ENCODE results near the gene ZNF182. TPM values are rescaled to one million over a fixed set of nuclear protein-coding genes. Genes with fewer than 3 reads are reported as not detected.
"Not testable (repeated sequence)": the region's sequence is repeated elsewhere in the genome, so short reads cannot be mapped to it uniquely, and the experiment has no call there.

The ZNF182 gene
- 2.8 TPM for total RNA-seq
- long read RNA-seq, partial matches to known transcripts: 1 of 3 reads
- long read RNA-seq, other reads (novel, unspliced or antisense): 2 of 3 reads

GRCh38 chrX:48003758-48004457 lies at the start of gene ZNF182:
Gene ZNF182, minus strand, starts transcription at chrX:48003989. Its CDS starts 1,380 bp downstream, at chrX:48002609.
- peak; percentile 95 for DNase-seq (ENCODE audit: low spot score)
- intact Hi-C loops (cut with DNase I): no loop called here

GRCh38 chrX:48046846-48047245 lies 43.1 kb upstream of the ZNF182 start:
- intact Hi-C loops (cut with DNase I): no loop called here
- no peak for DNase-seq (ENCODE audit: low spot score)

- no peak for DNase-seq (ENCODE audit: low spot score)
- intact Hi-C loops (cut with DNase I): no loop called here
Observed at GRCh38 chrX:48045410-48046311, 41.9 kb upstream of the ZNF182 start.

GRCh38 chrX:48043056-48043455 lies 39.3 kb upstream of the ZNF182 start:
- DNase-seq (ENCODE audit: low spot score): no peak
- intact Hi-C loops (cut with DNase I): no loop called here

GRCh38 chrX:48035891-48036290 lies 32.1 kb upstream of the ZNF182 start:
- DNase-seq (ENCODE audit: low spot score): no peak
- intact Hi-C loops (cut with DNase I): no loop called here

- DNase-seq (ENCODE audit: low spot score); intact Hi-C loops (cut with DNase I): not testable (repeated sequence)
Observed at GRCh38 chrX:48030641-48031173, 26.9 kb upstream of the ZNF182 start.

- DNase-seq (ENCODE audit: low spot score): no peak
- intact Hi-C loops (cut with DNase I): no loop called here
Observed at GRCh38 chrX:48030237-48030636, 26.4 kb upstream of the ZNF182 start.

- no peak for DNase-seq (ENCODE audit: low spot score)
- intact Hi-C loops (cut with DNase I): loop anchor here (10.0 kb wide), 2 partner anchors 373 to 833 kb away; partner anchors contain the start of genes ELK1, UBA1 and UXT
Observed at GRCh38 chrX:48028091-48028490, 24.3 kb upstream of the ZNF182 start.

- intact Hi-C loops (cut with DNase I): loop anchor here (2.0 to 10.0 kb wide), 3 partner anchors 195 to 833 kb away; partner anchors contain the start of genes ELK1, UBA1 and UXT
- not testable (repeated sequence) for DNase-seq (ENCODE audit: low spot score)
Observed at GRCh38 chrX:48027545-48027944, 23.8 kb upstream of the ZNF182 start.

GRCh38 chrX:48025561-48025960 lies 21.8 kb upstream of the ZNF182 start:
- intact Hi-C loops (cut with DNase I): loop anchor here (10.0 kb wide), 2 partner anchors 371 to 831 kb away; partner anchors contain the start of genes ELK1, UBA1 and UXT
- DNase-seq (ENCODE audit: low spot score): no peak

- intact Hi-C loops (cut with DNase I): loop anchor here (10.0 kb wide), 2 partner anchors 368 to 828 kb away; partner anchors contain the start of genes ELK1, UBA1 and UXT
- no peak for DNase-seq (ENCODE audit: low spot score)
Observed at GRCh38 chrX:48022738-48023137, 18.9 kb upstream of the ZNF182 start.

GRCh38 chrX:48022100-48022499 lies 18.3 kb upstream of the ZNF182 start:
- no peak for DNase-seq (ENCODE audit: low spot score)
- intact Hi-C loops (cut with DNase I): loop anchor here (10.0 kb wide), 2 partner anchors 367 to 827 kb away; partner anchors contain the start of genes ELK1, UBA1 and UXT

- peak; percentile 86 for DNase-seq (ENCODE audit: low spot score)
- intact Hi-C loops (cut with DNase I): loop anchor here (10.0 kb wide), 2 partner anchors 366 to 826 kb away; partner anchors contain the start of genes ELK1, UBA1 and UXT
Observed at GRCh38 chrX:48021026-48021900, 17.5 kb upstream of the ZNF182 start.

- not testable (repeated sequence) for DNase-seq (ENCODE audit: low spot score)
- intact Hi-C loops (cut with DNase I): loop anchor here (10.0 kb wide), 2 partner anchors 366 to 826 kb away; partner anchors contain the start of genes ELK1, UBA1 and UXT
Observed at GRCh38 chrX:48020472-48020871, 16.7 kb upstream of the ZNF182 start.

- not testable (repeated sequence) for DNase-seq (ENCODE audit: low spot score)
- intact Hi-C loops (cut with DNase I): loop anchor here (10.0 kb wide), 2 partner anchors 365 to 825 kb away; partner anchors contain the start of genes ELK1, UBA1 and UXT
Observed at GRCh38 chrX:48019892-48020291, 16.1 kb upstream of the ZNF182 start.

GRCh38 chrX:48016583-48017310 lies 13.0 kb upstream of the ZNF182 start:
- not testable (repeated sequence) for DNase-seq (ENCODE audit: low spot score)

GRCh38 chrX:48009445-48009960 lies 5.7 kb upstream of the ZNF182 start:
- intact Hi-C loops (cut with DNase I): not testable (repeated sequence)

More at GRCh38 chrX:48016583-48017310, 13.0 kb upstream of the ZNF182 start:
- intact Hi-C loops (cut with DNase I): not testable (repeated sequence)

More at GRCh38 chrX:48009445-48009960, 5.7 kb upstream of the ZNF182 start:
- not testable (repeated sequence) for DNase-seq (ENCODE audit: low spot score)
